ENCODE data around the gene LPCAT4.
"Not testable (repeated sequence)": the region's sequence is repeated elsewhere in the genome, so short reads cannot be mapped to it uniquely, and the experiment has no call there.

The LPCAT4 gene

DNA sequence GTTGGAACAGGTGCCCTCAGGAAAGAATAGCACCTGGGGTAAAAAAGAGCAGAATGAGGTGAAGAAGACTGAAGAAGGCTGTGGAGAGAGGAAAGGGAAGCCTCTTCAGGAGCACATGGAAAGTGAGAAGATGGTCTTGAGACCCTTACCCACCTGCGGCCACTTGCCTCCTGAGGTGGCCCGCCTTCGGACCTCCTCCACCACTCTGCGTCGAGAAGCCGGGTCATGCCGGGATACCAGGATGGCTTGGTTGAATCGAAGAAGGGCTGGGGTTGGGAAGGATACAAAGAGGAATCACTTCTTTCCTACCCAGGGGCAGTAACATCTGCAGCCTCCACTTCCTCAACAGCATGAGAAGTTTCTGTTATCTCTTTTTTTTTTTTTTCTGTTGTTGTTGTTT, 3.0 kb downstream of the LPCAT4 start:
- no peak for DNase-seq

DNA sequence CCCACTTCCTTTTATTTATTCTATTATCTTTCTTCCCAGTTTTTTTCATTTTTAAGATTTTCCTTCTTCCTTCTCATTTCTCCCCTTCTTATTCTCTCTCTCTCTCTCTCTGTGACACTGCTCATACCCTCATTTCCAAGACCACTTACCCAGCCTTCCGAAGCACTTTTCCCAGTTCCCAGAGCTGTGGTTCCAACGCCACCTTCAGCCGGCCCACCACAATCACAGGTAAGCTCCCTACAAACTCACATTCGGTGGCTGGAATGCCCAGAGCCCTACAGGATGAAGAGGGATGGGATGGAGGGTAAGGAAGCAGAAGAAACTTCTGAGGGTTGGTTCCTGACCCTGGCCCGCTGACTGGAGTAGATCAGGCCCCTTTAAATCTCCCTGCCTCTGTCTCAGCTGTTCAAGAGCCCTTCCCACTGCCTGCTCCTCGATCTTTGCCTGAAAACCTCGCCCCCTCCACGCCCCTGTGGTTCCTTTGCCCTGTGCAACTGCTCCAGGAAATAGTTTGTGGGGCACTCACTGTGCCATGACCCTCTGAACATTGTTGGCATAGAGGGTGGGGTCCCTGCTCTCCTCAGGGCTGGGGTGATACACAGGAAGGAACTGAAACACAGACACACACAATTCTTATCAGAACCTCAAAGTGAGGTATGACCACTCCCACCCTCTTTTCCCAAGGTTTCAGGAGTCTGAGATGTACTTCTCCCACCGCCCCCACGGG, 4.8 kb downstream of the LPCAT4 start:
- no peak for DNase-seq

- no peak for DNase-seq
These were observed 5.7 kb downstream of the LPCAT4 start for GRCh38 chr15:34361278-34361677.

DNA sequence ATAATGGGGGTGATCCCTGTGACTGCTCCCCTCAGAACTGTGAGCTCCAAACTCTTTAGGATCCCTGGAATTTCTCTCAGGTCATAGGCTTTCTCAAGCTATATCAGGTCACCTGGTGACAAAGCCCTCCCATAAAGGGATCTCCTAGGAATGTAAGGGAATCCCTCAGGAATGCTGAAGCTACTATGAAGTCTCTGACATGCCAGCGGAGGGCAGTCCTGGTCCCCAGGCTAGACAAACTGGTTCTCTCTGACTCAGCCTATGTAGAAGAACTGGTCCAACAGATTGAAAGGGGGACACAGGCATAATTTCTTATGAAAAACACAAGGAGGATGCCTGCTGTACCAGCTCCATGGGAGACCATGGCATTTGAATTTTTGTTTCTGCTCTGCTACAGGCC, 6.7 kb downstream of the LPCAT4 start:
- DNase-seq = no peak

DNA sequence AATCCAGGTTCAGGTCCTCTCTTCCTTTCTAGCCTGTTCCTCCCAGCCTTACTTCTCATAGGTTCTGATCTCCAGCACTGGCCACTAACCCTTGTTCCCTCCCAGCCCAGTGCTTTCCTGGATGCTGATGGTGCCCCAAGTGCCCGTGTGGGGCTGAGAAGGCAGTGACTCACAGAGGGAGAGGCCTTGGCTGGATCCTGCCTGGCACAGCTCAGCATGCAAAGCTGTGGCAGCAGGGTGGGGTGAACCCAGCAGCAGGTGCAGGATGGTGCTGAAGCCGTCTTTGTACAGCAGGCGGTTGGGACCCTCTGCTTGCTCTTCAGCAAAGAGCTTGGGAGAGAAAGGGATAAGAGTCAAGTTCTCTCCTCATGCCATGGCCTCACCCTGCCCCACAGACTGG, 7.6 kb downstream of the LPCAT4 start:
- DNase-seq = no peak

DNA sequence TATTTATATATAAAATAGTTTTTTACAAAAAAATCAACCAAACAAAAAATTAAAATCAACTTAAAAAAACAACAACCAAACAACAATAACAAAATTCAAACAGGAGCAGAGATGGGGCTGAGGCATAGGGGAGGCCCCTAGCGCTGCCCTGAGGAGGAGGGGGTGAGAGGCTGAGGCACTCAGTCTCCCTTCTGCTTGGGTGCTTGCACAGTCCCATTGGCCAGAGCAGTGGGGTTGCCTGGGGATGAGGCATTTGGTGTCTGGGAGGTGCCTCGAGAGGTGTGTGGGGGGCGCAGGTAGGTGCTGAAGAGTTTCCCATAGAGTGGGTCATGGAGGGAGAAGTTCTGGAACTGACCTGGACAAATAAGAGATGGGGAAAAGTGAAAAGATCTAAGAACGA, 8.0 kb downstream of the LPCAT4 start:
- DNase-seq = no peak

DNA sequence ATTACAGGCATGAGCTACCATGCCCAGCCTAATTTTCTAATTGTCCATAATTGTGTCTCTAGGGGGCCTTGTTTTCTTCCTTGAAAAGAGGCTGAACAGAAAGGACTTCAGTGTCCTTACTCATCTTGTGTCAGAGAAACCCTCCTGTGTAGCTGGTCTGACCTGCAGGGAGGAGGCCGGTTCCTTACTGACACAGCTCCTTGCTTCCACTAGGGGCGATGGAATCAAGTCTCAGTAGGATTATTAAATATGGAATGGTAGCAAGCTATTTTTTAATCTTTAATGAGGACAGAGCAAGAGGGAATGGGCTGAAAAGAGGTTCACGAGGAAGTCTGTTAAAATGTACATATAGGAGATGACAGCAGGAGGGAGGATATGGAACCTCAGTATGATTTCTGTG, 8.6 kb downstream of the LPCAT4 start:
- no peak for DNase-seq

DNA sequence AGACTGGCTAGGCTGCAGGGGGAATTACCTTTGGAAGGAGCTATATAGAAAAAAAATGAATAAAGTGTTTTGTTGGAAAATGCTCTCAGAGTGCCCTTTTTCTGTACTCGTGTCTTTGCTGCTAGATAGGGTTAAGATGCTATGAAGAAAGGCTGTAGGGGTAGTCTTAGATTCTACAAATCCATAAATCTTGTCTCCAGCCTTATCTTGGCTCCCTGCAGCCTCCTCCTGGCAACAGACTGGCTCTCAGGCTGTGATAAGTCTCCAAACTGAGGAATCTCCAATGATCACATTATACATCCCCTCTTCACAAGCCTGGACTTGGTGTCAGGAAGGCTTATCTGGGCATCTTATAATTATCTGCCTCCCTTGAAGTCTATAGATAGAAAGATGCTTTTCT, 9.3 kb downstream of the LPCAT4 start:
- no peak for DNase-seq

GRCh38 chr15:34355241-34355640, 11.8 kb downstream of the LPCAT4 start:
- DNase-seq = no peak

DNA sequence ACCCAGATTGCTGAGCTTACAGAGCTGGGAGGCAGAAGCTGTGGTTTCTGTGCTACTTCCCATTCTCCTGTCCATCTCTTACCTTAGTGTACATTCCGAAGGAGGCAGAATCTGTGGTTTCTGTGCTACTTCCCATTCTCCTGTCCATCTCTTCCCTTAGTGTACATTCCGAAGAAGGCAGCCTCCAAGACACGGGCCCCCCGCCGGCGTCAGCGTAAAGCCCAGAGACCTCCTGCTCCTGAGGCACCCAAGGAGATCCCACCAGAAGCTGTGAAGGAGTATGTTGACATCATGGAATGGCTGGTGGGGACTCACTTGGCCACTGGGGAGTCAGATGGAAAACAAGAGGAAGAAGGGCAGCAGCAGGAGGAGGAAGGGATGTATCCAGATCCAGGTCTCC, 12.7 kb downstream of the LPCAT4 start:
- DNase-seq = no peak

- no peak for DNase-seq
These were observed 13.4 kb downstream of the LPCAT4 start for GRCh38 chr15:34353627-34354026.

DNA sequence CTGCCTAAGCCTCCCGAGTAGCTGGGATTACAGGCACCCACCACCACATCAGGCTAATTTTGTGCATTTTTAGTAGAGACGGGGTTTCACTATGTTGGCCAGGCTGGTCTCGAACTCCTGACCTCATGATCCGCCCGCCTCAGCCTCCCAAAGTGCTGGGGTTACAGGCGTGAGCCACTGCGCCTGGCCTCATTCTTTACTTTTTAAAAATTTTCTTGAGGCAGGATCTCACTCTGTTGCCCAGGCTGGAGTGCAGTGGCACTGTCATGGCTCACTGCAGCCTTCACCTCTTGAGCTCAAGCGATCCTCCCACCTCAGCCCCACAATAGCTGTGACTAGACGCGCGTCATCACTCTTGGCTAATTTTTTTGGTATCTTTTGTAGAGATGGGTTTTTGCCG, 14.0 kb downstream of the LPCAT4 start:
- DNase-seq = not testable (repeated sequence)

DNA sequence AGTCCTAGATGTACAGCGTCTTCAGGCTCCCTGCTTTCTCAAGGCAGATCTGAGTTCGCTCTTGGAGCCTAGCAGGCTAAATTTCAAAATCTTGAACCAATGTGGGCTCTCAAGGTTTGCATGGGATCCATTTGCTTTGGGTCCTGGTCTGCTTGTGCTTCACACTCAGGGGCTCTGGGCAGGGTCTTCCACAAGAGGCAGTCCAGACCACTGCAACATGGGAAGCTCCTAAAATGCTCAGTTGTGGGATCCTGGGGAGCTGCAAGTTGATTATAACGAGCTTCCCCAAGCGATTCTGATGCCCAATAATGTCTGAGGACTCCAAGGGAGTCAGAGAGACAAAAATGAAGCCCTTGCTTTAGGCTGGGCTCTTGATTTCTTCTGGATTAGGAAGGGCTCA, 17.2 kb downstream of the LPCAT4 start:
- DNase-seq = no peak

DNA sequence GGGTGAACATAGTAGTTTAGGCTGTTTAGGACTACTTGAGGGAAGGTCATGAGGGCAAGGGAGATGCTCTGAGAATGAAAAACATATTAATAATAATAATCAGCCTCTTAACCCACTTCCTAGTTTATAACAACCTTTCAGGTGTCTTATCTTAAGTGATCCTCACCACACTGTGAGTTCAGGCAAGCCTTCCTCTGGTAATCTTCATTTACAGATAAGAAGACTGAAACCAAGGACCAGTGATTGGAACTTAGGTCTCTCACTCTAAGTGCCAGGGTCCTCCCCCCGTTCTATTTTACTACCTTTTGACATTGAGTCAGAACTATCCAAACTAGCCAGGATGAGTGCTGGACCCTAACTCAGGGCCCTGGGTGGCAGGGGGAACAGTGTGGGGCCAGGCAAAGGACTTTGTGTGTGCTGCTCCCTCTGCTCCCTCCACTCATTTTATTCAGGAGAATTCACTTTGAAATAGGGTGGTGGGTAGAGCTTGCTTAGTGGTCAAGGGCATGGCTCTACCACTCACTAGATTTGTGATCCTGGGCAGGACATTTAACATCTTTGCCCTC, 18.2 kb downstream of the LPCAT4 start:
- DNase-seq = no peak

GRCh38 chr15:34347951-34348638, 18.9 kb downstream of the LPCAT4 start:
- DNase-seq = no peak

DNA sequence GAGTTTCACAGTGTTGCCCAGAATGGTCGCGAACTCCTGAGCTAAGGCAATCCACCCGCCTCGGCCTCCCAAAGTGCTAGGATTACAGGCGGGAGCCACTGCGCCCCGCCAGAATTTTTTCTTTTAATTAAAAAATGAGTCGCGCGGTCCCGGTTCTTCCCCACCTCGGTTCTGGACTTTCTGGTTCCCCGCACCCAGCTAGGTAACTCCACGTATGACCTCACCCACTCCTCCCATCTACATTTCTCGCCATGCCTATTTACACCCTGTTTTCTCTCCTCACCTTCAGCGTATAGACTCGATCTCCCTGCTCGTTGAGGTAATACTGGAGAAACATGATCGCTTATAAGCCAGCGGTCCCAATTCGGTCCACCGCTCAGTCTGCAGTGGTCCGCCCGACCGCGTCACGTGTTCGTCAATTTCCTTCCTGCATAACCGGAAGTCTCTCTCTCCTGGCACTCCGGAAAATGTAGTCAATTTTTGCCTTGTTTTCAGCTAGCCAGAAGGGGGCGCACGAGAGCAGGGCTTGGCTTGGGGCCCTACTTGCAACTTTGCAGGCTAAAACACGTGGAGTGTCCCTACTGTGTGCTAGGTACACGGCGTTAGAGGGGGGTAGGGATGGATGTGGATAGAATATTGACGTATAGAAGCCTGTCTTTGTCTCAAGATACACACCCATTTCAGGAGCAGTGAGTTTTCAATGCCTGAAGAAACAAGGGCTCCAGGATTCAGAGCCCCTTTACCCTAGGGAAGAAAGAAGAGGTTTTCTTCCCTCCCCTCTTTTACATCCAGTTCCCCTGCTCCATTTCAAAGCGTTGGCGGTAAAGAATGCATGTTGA, 24.0 kb downstream of the LPCAT4 start, which contains the start of the genes NOP10 and NUTM1:
TSS of gene NOP10 (minus strand) at position 400 of the 839 bp plus-strand sequence. CDS start at position 337, 63 bp downstream.
TSS of gene NUTM1 (plus strand) at position 579 of the 839 bp plus-strand sequence. CDS start 382 bp downstream, outside the sequence.
- DNase-seq = peak in 57 of 58 donors; percentile 19 to 94 (median 86)

DNA sequence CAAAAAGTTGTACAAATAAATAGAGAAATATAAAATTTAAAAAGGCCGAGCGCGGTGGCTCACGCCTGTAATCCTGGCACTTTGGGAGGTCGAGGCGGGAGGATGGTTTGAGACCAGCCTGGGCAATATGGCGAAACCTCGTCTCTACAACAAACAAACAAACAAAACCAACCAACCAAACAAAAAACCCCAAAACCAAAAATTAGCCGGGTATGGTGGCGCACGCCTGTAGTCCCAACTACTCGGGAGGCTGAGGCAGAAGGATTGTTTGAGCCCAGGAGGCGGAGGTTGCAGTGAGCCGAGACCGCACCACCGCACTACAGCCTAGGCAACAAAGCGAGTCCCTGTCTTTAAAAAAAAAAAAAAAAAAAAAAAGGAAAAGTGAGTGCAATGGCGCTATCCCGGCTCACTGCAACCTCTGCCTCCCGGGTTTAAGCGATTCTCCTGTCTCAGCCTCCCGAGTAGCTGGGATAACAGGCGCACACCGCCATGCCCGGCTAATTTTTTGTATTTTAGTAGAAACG, 24.7 kb downstream of the LPCAT4 start:
- not testable (repeated sequence) for DNase-seq

DNA sequence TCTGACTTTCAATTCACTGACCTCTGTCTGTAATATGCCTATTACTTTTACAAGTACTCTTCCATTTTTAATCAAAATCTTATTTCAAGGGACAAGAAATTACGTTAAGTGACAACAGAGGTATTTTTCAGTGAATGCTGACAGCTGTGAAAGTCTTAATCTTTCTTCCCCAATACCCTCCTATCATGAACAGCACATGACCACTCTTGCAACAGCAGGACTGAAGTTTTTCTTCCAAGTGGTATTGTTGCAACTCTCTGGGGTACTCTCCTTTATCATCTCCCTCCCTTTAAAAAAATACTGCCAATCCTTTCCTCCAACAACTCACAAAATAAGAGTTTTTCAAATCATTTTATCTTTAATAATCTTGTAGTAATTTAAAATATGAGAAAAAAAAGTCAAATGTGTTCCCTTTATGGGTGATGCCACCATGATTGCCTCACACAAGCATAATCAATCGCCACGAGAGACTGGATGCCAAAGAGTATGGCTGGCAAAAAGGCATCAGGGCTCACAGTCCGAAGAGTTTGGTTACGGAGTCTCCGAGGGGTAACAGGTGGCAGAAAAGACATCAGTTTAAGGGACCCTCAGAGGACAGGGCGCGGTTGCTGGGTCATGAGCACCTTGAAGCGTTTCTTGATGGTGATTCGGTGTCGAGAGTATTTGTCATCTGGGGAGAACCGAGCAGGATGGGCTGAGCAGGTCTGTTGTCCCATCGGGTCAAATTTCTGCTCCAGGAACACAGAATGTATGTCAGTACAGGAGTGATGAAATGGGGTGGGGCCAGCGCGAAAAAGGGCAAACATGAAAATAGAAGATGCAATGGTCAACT, 25.4 kb downstream of the LPCAT4 start:
- DNase-seq = no peak

DNA sequence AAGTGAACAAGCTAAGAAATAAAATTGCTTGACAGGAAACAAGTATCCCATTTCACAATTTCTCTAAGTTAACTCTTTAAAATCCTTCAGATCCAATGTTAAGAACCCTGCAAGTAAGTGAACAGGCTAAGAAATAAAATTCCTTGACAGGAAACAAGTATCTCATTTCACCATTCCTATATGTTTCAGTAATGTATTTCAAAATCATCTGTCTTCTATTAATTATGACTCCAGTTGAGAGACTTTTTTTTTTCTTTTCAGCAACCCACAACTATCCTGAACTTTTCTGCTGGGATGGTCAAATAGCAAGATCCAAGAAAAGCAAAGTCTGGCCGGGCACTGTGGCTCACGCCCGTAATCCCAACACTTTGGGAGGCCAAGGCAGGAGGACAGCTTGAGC, 27.1 kb downstream of the LPCAT4 start:
- DNase-seq = no peak

DNA sequence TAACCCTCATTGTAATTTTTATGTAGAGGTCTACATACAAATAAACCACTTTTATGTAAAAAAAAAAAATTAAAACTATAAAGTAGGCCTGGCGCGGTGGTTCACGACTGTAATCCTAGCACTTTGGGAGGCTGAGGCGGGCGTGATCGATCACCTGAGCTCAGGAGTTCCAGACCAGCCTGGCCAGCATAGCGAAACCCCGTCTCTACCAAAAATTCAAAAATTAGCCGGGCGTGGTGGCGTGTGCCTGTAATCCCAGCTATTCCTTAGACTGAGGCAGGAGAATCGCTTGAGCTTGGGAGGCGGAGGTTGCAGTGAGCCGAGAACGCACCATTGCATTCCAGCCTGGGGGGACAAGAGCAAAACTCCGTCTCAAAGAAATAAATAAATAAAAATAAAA, 28.6 kb downstream of the LPCAT4 start:
- no peak for DNase-seq
